ENCODE results near the gene TRDN.

Gene TRDN

DNA sequence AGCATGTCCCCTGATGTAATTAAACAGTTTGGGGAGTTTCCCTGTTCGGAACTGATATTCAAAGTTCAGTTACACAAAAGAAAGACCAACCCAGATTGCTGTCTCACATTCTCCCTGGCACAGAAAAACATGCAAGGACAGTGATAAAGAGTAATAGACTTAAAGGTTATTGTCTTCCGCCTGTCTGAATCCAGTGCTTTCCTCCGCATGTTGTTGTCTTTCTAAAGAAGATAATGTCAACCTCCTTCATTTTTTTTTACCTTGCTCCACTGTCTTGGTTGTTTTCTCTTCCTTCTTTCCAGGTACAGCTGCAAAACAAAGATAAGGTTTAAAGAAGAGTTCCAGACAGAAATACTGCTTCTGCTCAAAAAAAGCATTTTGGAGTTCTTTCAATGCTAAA lies 284.5 kb downstream of the TRDN start:
- ATAC-seq = no peak
- TF ChIP-seq TCF4 (CRISPR knock-in tag; IDR thresholded peaks at IDR 0.05; ENCODE audit: borderline replicate concordance) (no peak), ZNF70 (CRISPR knock-in tag; IDR thresholded peaks at IDR 0.05) (no peak), ESRRG (CRISPR knock-in tag; IDR thresholded peaks at IDR 0.05) (no peak), ZFP3 (CRISPR knock-in tag; IDR thresholded peaks at IDR 0.05) (no peak), CSDC2 (CRISPR knock-in tag; IDR thresholded peaks at IDR 0.05) (no peak), BACH2 (CRISPR knock-in tag; IDR thresholded peaks at IDR 0.05; ENCODE audit: borderline replicate concordance) (no peak), ZNF565 (CRISPR knock-in tag; conservative IDR thresholded peaks at IDR 0.05; ENCODE audit: low read depth) (no peak), ISL1 (CRISPR knock-in tag; IDR thresholded peaks at IDR 0.05) (no peak), OSR1 (CRISPR knock-in tag; IDR thresholded peaks at IDR 0.05) (no peak), ARNTL (CRISPR knock-in tag; IDR thresholded peaks at IDR 0.05; ENCODE audit: borderline replicate concordance, low read depth) (no peak), ZNF8 (CRISPR knock-in tag; IDR thresholded peaks at IDR 0.05) (no peak), ZC3H10 (CRISPR knock-in tag; IDR thresholded peaks at IDR 0.05) (no peak), PPARA (CRISPR knock-in tag; IDR thresholded peaks at IDR 0.05; ENCODE audit: borderline replicate concordance) (no peak), SNAI2 (CRISPR knock-in tag; IDR thresholded peaks at IDR 0.05) (no peak), TOX (CRISPR knock-in tag; IDR thresholded peaks at IDR 0.05; ENCODE audit: borderline replicate concordance) (no peak), ZFP30 (CRISPR knock-in tag; IDR thresholded peaks at IDR 0.05) (no peak)
- TF ChIP-seq, protein P1, sequence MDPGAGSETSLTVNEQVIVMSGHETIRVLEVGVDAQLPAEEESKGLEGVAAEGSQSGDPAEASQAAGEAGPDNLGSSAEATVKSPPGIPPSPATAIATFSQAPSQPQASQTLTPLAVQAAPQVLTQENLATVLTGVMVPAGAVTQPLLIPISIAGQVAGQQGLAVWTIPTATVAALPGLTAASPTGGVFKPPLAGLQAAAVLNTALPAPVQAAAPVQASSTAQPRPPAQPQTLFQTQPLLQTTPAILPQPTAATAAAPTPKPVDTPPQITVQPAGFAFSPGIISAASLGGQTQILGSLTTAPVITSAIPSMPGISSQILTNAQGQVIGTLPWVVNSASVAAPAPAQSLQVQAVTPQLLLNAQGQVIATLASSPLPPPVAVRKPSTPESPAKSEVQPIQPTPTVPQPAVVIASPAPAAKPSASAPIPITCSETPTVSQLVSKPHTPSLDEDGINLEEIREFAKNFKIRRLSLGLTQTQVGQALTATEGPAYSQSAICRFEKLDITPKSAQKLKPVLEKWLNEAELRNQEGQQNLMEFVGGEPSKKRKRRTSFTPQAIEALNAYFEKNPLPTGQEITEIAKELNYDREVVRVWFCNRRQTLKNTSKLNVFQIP (CRISPR knock-in tag; IDR thresholded peaks at IDR 0.05; ENCODE audit: borderline replicate concordance, low read depth) = no peak
- TF ChIP-seq, protein P2, sequence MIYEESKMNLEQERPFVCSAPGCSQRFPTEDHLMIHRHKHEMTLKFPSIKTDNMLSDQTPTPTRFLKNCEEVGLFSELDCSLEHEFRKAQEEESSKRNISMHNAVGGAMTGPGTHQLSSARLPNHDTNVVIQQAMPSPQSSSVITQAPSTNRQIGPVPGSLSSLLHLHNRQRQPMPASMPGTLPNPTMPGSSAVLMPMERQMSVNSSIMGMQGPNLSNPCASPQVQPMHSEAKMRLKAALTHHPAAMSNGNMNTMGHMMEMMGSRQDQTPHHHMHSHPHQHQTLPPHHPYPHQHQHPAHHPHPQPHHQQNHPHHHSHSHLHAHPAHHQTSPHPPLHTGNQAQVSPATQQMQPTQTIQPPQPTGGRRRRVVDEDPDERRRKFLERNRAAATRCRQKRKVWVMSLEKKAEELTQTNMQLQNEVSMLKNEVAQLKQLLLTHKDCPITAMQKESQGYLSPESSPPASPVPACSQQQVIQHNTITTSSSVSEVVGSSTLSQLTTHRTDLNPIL (CRISPR knock-in tag; IDR thresholded peaks at IDR 0.05; ENCODE audit: low read depth) = no peak

DNA sequence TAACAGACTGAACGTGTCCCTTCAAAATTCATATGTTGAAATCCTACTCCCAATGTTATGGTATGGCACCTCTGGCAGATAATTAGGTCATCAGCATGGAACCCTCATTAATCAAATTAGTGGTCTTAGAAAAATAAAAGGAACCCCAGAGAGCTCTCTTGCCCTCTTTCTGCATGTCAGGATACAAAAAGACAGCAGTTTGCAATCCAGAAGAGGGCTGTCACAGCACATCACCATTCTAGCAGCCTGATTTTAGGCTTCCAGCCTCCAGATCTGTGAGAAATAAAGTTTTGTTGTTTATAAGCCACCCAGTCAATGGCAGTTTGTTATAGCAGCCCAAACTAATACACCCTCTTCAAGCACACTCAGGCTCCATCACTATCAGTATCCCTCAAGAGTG lies 292.9 kb downstream of the TRDN start:
- no peak for TF ChIP-seq ZFP30 (CRISPR knock-in tag; IDR thresholded peaks at IDR 0.05)
- TF ChIP-seq RARB (CRISPR knock-in tag; IDR thresholded peaks at IDR 0.05) = no peak
- no peak for TF ChIP-seq ZNF565 (CRISPR knock-in tag; conservative IDR thresholded peaks at IDR 0.05; ENCODE audit: low read depth)
- no peak for TF ChIP-seq ZC3H10 (CRISPR knock-in tag; IDR thresholded peaks at IDR 0.05)
- TF ChIP-seq BACH2 (CRISPR knock-in tag; IDR thresholded peaks at IDR 0.05; ENCODE audit: borderline replicate concordance) = no peak
- TF ChIP-seq SNAI2 (CRISPR knock-in tag; IDR thresholded peaks at IDR 0.05) = no peak
- no peak for TF ChIP-seq PPARA (CRISPR knock-in tag; IDR thresholded peaks at IDR 0.05; ENCODE audit: borderline replicate concordance)
- TF ChIP-seq, protein P3, sequence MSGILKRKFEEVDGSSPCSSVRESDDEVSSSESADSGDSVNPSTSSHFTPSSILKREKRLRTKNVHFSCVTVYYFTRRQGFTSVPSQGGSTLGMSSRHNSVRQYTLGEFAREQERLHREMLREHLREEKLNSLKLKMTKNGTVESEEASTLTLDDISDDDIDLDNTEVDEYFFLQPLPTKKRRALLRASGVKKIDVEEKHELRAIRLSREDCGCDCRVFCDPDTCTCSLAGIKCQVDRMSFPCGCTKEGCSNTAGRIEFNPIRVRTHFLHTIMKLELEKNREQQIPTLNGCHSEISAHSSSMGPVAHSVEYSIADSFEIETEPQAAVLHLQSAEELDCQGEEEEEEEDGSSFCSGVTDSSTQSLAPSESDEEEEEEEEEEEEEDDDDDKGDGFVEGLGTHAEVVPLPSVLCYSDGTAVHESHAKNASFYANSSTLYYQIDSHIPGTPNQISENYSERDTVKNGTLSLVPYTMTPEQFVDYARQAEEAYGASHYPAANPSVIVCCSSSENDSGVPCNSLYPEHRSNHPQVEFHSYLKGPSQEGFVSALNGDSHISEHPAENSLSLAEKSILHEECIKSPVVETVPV (CRISPR knock-in tag; IDR thresholded peaks at IDR 0.05) = no peak
- no peak for TF ChIP-seq ESRRG (CRISPR knock-in tag; IDR thresholded peaks at IDR 0.05)
- TF ChIP-seq, protein P4, sequence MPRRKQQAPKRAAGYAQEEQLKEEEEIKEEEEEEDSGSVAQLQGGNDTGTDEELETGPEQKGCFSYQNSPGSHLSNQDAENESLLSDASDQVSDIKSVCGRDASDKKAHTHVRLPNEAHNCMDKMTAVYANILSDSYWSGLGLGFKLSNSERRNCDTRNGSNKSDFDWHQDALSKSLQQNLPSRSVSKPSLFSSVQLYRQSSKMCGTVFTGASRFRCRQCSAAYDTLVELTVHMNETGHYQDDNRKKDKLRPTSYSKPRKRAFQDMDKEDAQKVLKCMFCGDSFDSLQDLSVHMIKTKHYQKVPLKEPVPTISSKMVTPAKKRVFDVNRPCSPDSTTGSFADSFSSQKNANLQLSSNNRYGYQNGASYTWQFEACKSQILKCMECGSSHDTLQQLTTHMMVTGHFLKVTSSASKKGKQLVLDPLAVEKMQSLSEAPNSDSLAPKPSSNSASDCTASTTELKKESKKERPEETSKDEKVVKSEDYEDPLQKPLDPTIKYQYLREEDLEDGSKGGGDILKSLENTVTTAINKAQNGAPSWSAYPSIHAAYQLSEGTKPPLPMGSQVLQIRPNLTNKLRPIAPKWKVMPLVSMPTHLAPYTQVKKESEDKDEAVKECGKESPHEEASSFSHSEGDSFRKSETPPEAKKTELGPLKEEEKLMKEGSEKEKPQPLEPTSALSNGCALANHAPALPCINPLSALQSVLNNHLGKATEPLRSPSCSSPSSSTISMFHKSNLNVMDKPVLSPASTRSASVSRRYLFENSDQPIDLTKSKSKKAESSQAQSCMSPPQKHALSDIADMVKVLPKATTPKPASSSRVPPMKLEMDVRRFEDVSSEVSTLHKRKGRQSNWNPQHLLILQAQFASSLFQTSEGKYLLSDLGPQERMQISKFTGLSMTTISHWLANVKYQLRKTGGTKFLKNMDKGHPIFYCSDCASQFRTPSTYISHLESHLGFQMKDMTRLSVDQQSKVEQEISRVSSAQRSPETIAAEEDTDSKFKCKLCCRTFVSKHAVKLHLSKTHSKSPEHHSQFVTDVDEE (CRISPR knock-in tag; IDR thresholded peaks at IDR 0.05) = no peak
- no peak for TF ChIP-seq ISL1 (CRISPR knock-in tag; IDR thresholded peaks at IDR 0.05)
- TF ChIP-seq CSDC2 (CRISPR knock-in tag; IDR thresholded peaks at IDR 0.05) = no peak
- TF ChIP-seq, protein P5, sequence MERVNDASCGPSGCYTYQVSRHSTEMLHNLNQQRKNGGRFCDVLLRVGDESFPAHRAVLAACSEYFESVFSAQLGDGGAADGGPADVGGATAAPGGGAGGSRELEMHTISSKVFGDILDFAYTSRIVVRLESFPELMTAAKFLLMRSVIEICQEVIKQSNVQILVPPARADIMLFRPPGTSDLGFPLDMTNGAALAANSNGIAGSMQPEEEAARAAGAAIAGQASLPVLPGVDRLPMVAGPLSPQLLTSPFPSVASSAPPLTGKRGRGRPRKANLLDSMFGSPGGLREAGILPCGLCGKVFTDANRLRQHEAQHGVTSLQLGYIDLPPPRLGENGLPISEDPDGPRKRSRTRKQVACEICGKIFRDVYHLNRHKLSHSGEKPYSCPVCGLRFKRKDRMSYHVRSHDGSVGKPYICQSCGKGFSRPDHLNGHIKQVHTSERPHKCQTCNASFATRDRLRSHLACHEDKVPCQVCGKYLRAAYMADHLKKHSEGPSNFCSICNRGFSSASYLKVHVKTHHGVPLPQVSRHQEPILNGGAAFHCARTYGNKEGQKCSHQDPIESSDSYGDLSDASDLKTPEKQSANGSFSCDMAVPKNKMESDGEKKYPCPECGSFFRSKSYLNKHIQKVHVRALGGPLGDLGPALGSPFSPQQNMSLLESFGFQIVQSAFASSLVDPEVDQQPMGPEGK (CRISPR knock-in tag; IDR thresholded peaks at IDR 0.05; ENCODE audit: borderline replicate concordance) = no peak
- TF ChIP-seq OSR1 (CRISPR knock-in tag; IDR thresholded peaks at IDR 0.05) = no peak
- TF ChIP-seq ZNF8 (CRISPR knock-in tag; IDR thresholded peaks at IDR 0.05) = no peak
- TF ChIP-seq TCF4 (CRISPR knock-in tag; IDR thresholded peaks at IDR 0.05; ENCODE audit: borderline replicate concordance) = no peak
- TF ChIP-seq, protein P1 (CRISPR knock-in tag; IDR thresholded peaks at IDR 0.05; ENCODE audit: borderline replicate concordance, low read depth) = no peak
- ATAC-seq = no peak

All from SK-N-SH treated with all-trans-retinoic acid at 6 μM for 48 hours (cell line).